Loucy (cell line): ENCODE measurements around the gene TMEM97.

Experiments
- H2AFZ ChIP-seq: fragments of 200-600 bp; sonication (generic); 2 replicates; pipeline ENCODE4 v1.6.0; 2016; ENCODE audit warnings: antibody characterized with exemption, mild to moderate bottlenecking, low read length, moderate library complexity
- H3F3A ChIP-seq: fragments of 200-600 bp; 2 replicates; pipeline ENCODE4 v1.6.0; 2016; ENCODE audit warnings: antibody characterized with exemption, low read depth, mild to moderate bottlenecking
- H3K27me3 ChIP-seq: fragments of 200-600 bp; sonication (generic); 2 replicates; pipeline ENCODE4 v1.6.1; 2014; ENCODE audit warnings: low read length, mild to moderate bottlenecking; ENCODE audit not compliant: insufficient read depth, poor library complexity, severe bottlenecking
- H3K36me3 ChIP-seq: fragments of 200-600 bp; sonication (generic); 2 replicates; pipeline ENCODE4 v1.6.1; 2016; ENCODE audit warnings: low read length; ENCODE audit not compliant: insufficient read depth
- H3K4me1 ChIP-seq: fragments of 200-600 bp; sonication (generic); 2 replicates; pipeline ENCODE4 v1.5.1; 2014; ENCODE audit warnings: low read length, mild to moderate bottlenecking; ENCODE audit not compliant: insufficient read depth, poor library complexity, severe bottlenecking
- H3K4me2 ChIP-seq: fragments of 200-600 bp; sonication (generic); 2 replicates; pipeline ENCODE4 v1.6.0; 2014; ENCODE audit warnings: antibody characterized with exemption, low read length, low read depth, mild to moderate bottlenecking; ENCODE audit not compliant: poor library complexity, severe bottlenecking
- H3K4me3 ChIP-seq: fragments of 200-600 bp; sonication (generic); 2 replicates; pipeline ENCODE4 v1.5.1; 2014; ENCODE audit warnings: low read length, mild to moderate bottlenecking, mixed read lengths; ENCODE audit not compliant: poor library complexity, severe bottlenecking
- H3K79me2 ChIP-seq: fragments of 200-600 bp; sonication (generic); 2 replicates; pipeline ENCODE4 v1.6.1; 2014; ENCODE audit warnings: low read length; ENCODE audit not compliant: insufficient read depth
- H3K9ac ChIP-seq: fragments of 200-600 bp; sonication (generic); 2 replicates; pipeline ENCODE4 v1.6.0; 2014; ENCODE audit warnings: mild to moderate bottlenecking, low read depth, low read length, moderate library complexity; ENCODE audit not compliant: poor library complexity, severe bottlenecking
- H3K9me2 ChIP-seq: fragments of 200-600 bp; sonication (generic); replicated peaks from 2 replicates; pipeline ENCODE4 v1.6.1; 2016; ENCODE audit warnings: low read depth, low read length, mixed read lengths
- H3K9me3 ChIP-seq: fragments of 200-600 bp; sonication (generic); 2 replicates; pipeline ENCODE4 v1.6.1; 2014; ENCODE audit warnings: mild to moderate bottlenecking, antibody characterized with exemption, low read length, low read depth; ENCODE audit not compliant: insufficient read depth
- H4K20me1 ChIP-seq: fragments of 200-600 bp; sonication (generic); 2 replicates; pipeline ENCODE4 v1.6.0; 2014; ENCODE audit warnings: antibody characterized with exemption, low read length, mild to moderate bottlenecking; ENCODE audit not compliant: insufficient read depth, poor library complexity, severe bottlenecking
- CTCF ChIP-seq: fragments of 200-600 bp; sonication (generic); conservative IDR thresholded peaks from 2 replicates; pipeline ENCODE4 v1.5.1; 2014; ENCODE audit warnings: mild to moderate bottlenecking, antibody characterized with exemption, low read length
- EZH2phosphoT487 ChIP-seq: fragments of 200-600 bp; IDR thresholded peaks from 2 replicates; pipeline ENCODE4 v1.6.1; 2018; ENCODE audit warnings: antibody characterized with exemption, mild to moderate bottlenecking, moderate library complexity, borderline replicate concordance

Gene TMEM97

GRCh38 chr17:28333083-28333746, 14.2 kb downstream of the TMEM97 start:
- Histone ChIP-seq H3K79me2 (peaks cover 36% of the 10 kb centered on the region; the same call in 1 of the 2 replicates), H3K9me3 (no peaks in the 10 kb centered on the region), H3F3A (no peaks in the 10 kb centered on the region), H3K27me3 (no peaks in the 10 kb centered on the region), H3K4me1 (peaks cover 24% of the 10 kb centered on the region), H3K4me3 (no peak overlapping the region), H4K20me1 (peaks cover 4% of the 10 kb centered on the region), H3K36me3 (peaks cover 13% of the 10 kb centered on the region; the same call in 1 of the 2 replicates), H3K9me2 (no peaks in the 10 kb centered on the region), H3K9ac (peak overlapping the region; percentile 74), H2AFZ (no peak overlapping the region), H3K4me2 (peak overlapping the region; percentile 20)
- TF ChIP-seq EZH2phosphoT487 (no peak), CTCF (no peak)

- peaks cover 36% of the 10 kb centered on the region; the same call in 1 of the 2 replicates for H3K79me2 ChIP-seq
- H3K9ac ChIP-seq, result peak overlapping the region; percentile 74
- H3K4me2 ChIP-seq, result peak overlapping the region; percentile 84
- no peaks in the 10 kb centered on the region for H3K9me3 ChIP-seq
- H3F3A ChIP-seq, result no peaks in the 10 kb centered on the region
- peaks cover 24% of the 10 kb centered on the region for H3K4me1 ChIP-seq
- no peak overlapping the region for H2AFZ ChIP-seq
- H3K4me3 ChIP-seq, result peak overlapping the region; percentile 97
- no peaks in the 10 kb centered on the region for H3K9me2 ChIP-seq
- peaks cover 4% of the 10 kb centered on the region; the same call in 1 of the 2 replicates for H3K36me3 ChIP-seq
- no peaks in the 10 kb centered on the region for H3K27me3 ChIP-seq
- TF ChIP-seq CTCF (no peak), EZH2phosphoT487 (no peak)
- H4K20me1 ChIP-seq, result peaks cover 4% of the 10 kb centered on the region
Observed at GRCh38 chr17:28334171-28334570, 15.2 kb downstream of the TMEM97 start.

GRCh38 chr17:28334666-28335200, 15.7 kb downstream of the TMEM97 start:
- Histone ChIP-seq H2AFZ (peak overlapping the region; percentile 96), H3K27me3 (no peaks in the 10 kb centered on the region), H3K4me2 (peak overlapping the region; percentile 84), H3K36me3 (no peaks in the 10 kb centered on the region; the same call in 1 of the 2 replicates), H3K4me3 (peak overlapping the region; percentile 97), H3K79me2 (peaks cover 39% of the 10 kb centered on the region; the same call in 1 of the 2 replicates), H3F3A (no peaks in the 10 kb centered on the region), H4K20me1 (peaks cover 4% of the 10 kb centered on the region), H3K9me2 (no peaks in the 10 kb centered on the region), H3K9ac (peak overlapping the region; percentile 74), H3K9me3 (no peaks in the 10 kb centered on the region), H3K4me1 (peaks cover 24% of the 10 kb centered on the region)
- TF ChIP-seq EZH2phosphoT487 (no peak), CTCF (no peak)
